Activated naive CD4-positive, alpha-beta T cell treated with anti-CD3 and anti-CD28 coated beads, Interleukin-2, amount 50 U/mL, for 24 hours (primary cell): ENCODE measurements around the gene PEX10.

Experiments used
- H3K27ac Mint-ChIP-seq: one replicate; pipeline ENCODE4 v1.8.0; 2021; ENCODE audit warnings: mild to moderate bottlenecking, mixed read lengths
- H3K27me3 Mint-ChIP-seq: one replicate; pipeline ENCODE4 v1.8.0; 2021; ENCODE audit warnings: mixed read lengths
- H3K36me3 Mint-ChIP-seq: one replicate; pipeline ENCODE4 v1.8.0; 2021; ENCODE audit warnings: mixed read lengths
- H3K4me1 Mint-ChIP-seq: one replicate; pipeline ENCODE4 v1.8.0; 2021; ENCODE audit warnings: mixed read lengths
- H3K4me3 Mint-ChIP-seq: one replicate; pipeline ENCODE4 v1.8.0; 2021; ENCODE audit warnings: mild to moderate bottlenecking, mixed read lengths
- H3K9me3 Mint-ChIP-seq: one replicate; pipeline ENCODE4 v1.8.0; 2021; ENCODE audit warnings: mixed read lengths

The PEX10 gene

DNA sequence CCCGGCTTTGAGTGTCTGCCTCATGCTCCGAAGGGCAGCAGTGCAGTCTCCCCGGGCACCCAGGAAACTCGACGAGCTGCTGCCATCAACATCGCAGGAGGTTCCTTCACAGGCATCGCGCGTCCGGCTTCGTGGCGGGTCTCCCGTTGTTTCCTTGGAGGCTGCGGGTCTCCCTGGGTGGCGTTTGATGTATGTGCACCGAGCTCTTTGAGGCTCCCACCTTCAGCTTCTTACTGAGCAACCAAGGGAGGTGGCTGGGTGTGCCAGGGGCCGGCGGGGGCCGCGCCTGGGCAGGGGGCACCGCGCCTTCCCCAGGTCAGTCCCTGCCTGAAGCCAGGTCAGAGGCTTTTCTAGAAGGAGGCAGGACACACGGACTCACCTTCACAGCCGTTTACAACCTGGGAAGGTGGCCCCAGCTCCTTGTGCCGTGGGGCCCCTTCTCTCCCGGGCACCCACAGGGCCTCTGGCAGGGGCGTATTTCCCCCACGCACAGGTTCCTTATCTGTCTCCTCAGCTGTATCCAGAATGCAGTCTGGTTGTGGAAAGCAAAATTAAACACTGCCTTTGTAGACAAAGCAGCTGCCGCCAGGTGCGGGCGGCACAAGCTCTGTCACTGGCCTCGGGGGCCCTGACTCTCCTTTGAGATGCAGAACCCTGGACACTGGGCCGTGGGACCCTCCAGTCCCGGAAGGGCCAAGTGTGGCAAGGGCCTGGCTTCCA, 21.7 kb upstream of the PEX10 start:
- Mint-ChIP-seq H3K27me3 (no peaks in the 10 kb centered on the region), H3K4me1 (no peaks in the 10 kb centered on the region), H3K27ac (no peak overlapping the region), H3K4me3 (no peak overlapping the region), H3K36me3 (no peaks in the 10 kb centered on the region), H3K9me3 (no peaks in the 10 kb centered on the region)

DNA sequence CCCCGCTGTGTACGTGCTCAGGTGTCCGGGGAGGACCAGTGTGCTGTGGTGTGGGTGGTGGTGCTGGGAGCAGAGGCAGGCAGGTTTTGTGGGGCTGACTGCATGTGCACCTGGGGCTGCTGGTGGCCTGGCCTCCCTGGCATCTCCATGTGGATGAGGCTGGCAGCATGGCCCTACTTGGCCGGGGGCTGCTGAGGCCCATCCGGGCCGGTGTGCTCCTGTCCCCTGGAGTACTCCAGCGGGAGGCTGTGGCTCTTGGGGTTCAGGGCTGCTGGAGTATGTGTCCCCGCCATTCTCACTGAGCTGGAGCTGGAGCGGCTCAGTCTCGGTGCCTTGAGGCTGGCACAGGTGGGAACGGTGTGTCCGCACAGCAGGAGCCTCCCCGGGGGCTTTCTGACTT, 20.8 kb upstream of the PEX10 start:
- H3K4me1 Mint-ChIP-seq, result no peaks in the 10 kb centered on the region
- no peak overlapping the region for H3K4me3 Mint-ChIP-seq
- no peaks in the 10 kb centered on the region for H3K36me3 Mint-ChIP-seq
- no peaks in the 10 kb centered on the region for H3K9me3 Mint-ChIP-seq
- no peak overlapping the region for H3K27ac Mint-ChIP-seq
- no peaks in the 10 kb centered on the region for H3K27me3 Mint-ChIP-seq

DNA sequence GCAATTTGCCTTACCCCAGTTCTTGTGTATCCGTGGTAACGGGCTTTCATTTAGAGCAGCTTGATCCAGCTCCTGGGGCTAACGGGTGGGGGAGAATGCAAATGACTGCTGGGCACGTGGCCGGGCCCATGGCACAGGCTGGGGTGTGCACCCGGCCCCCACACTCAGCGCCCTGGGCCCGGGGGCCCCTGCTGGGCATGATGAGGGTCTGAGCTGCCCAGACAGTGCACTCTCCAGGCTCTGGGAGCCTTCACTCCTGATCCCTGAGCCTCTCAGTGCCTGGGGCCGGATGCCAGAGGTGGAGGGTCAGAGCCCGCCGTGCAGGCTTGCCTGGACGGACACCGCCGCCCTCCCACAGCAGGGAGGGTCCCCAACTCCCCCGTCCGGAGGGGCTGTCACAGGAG, 20.1 kb upstream of the PEX10 start:
- Mint-ChIP-seq H3K27me3 (no peaks in the 10 kb centered on the region), H3K9me3 (no peaks in the 10 kb centered on the region), H3K27ac (no peak overlapping the region), H3K4me1 (no peaks in the 10 kb centered on the region), H3K36me3 (no peaks in the 10 kb centered on the region), H3K4me3 (no peak overlapping the region)

DNA sequence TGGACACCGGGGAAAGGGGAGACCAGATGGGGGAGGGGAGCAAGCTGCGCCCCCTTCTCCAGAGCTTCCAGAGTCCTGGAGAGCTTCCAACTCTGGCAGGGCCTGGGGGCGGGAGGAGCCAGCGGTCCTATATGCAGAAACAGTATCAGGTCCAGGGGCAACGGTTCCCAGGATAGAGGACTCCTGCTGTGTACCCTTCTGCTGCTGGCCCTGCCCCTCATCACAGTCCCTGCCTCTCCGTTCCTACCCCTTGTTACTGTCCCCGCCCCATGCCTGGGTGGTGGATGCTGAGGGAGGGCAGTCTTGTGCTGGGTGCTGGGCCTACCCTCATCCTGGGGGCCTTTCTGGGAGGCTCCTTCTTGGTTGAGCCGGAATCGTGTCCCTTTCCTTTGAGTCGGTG, 19.2 kb upstream of the PEX10 start:
- Mint-ChIP-seq H3K36me3 (no peaks in the 10 kb centered on the region), H3K4me1 (no peaks in the 10 kb centered on the region), H3K4me3 (no peak overlapping the region), H3K27ac (no peak overlapping the region), H3K9me3 (no peaks in the 10 kb centered on the region), H3K27me3 (no peaks in the 10 kb centered on the region)

DNA sequence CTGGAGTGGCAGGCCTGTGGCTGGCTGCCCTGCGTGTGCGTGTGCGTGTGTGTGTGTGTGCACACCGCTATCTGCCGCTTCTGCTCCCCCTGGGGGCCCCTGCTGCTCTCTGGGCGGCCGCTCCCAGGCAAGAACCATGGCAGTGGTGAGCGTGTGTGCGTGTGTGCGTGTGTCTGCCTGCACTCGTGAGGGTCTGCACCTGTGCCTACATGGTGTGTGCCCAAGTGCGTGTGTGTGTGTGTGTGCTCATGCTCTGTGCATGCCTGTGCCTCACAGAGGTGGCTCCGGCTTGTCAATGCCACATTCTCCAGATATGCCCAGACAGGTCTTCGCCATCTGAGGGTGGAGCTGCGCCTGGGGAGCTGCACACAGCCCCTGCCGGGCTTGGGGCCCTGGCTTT, 18.7 kb upstream of the PEX10 start:
- H3K9me3 Mint-ChIP-seq, result no peaks in the 10 kb centered on the region
- no peaks in the 10 kb centered on the region for H3K36me3 Mint-ChIP-seq
- H3K4me1 Mint-ChIP-seq, result no peaks in the 10 kb centered on the region
- H3K27me3 Mint-ChIP-seq, result no peaks in the 10 kb centered on the region
- H3K27ac Mint-ChIP-seq, result no peak overlapping the region
- no peak overlapping the region for H3K4me3 Mint-ChIP-seq

DNA sequence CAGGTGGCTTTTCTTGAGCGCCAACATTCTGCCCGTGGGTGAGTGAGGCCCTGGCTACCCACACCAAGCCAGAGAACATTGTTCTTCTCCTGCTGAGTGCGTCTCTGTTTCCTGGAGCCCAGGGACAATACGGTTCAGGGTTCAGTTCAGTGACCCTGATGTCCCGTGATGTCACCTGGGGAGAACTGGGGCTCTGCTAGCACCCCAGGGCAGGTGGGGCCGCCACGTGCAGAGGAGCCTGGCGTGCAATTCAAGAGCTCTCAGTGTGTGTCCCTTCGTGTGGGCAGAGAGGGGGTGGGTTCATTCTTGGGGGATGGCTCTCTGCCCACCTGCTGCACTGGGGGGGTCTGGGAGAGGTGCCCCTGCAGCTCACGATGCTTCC, 18.2 kb upstream of the PEX10 start:
- Mint-ChIP-seq H3K9me3 (no peaks in the 10 kb centered on the region), H3K27ac (no peak overlapping the region), H3K27me3 (no peaks in the 10 kb centered on the region), H3K36me3 (no peaks in the 10 kb centered on the region), H3K4me3 (no peak overlapping the region), H3K4me1 (no peaks in the 10 kb centered on the region)

- Mint-ChIP-seq H3K27me3 (no peaks in the 10 kb centered on the region), H3K27ac (no peak overlapping the region), H3K36me3 (no peaks in the 10 kb centered on the region), H3K9me3 (no peaks in the 10 kb centered on the region), H3K4me1 (no peaks in the 10 kb centered on the region), H3K4me3 (no peak overlapping the region)
These were observed 17.6 kb upstream of the PEX10 start for GRCh38 chr1:2429780-2430591.

DNA sequence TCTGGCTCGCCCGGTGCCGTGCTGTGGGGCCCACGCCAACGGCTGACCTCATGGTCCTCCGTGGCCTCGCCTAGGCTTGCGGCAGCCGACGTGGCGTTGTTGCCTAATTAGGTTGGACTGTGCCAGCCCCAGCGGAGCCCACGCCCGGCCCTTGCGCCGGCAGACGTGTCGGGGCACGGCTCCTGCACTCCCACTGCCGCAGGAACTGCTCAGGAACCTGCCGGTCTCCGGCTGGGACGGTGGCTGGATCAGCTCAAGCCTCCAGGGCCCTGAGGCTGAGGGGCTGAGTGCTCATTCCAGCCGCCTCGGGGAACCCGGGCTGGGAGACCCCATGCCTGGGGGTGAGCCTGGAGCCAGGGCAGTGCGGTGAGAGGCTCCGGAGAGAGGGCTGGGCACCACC, 16.1 kb upstream of the PEX10 start:
- H3K36me3 Mint-ChIP-seq, result no peaks in the 10 kb centered on the region
- no peak overlapping the region for H3K27ac Mint-ChIP-seq
- no peak overlapping the region for H3K4me3 Mint-ChIP-seq
- no peaks in the 10 kb centered on the region for H3K4me1 Mint-ChIP-seq
- H3K27me3 Mint-ChIP-seq, result no peaks in the 10 kb centered on the region
- H3K9me3 Mint-ChIP-seq, result no peaks in the 10 kb centered on the region

DNA sequence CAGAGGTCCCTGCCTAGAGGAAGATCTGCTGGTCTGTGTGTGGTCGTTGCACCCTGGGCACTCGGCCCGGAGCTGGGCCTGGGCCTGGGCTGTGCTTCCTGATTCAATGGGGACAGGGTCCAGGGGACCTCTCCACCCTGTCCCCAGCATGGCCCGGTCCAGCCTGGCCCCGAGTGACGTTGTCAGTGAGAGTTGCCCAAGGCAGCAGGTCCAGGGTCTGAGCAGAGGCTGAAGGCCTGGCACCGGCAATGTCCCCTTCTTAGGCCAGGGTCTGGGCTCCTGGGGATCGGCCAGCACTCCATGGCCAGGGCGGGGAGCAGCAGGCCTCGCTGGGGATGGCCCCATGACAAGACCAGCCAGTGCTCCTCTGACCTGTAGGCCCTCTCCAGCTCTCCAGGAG, 15.6 kb upstream of the PEX10 start:
- Mint-ChIP-seq H3K9me3 (no peaks in the 10 kb centered on the region), H3K4me1 (no peaks in the 10 kb centered on the region), H3K4me3 (no peak overlapping the region), H3K36me3 (no peaks in the 10 kb centered on the region), H3K27ac (no peak overlapping the region), H3K27me3 (no peaks in the 10 kb centered on the region)

DNA sequence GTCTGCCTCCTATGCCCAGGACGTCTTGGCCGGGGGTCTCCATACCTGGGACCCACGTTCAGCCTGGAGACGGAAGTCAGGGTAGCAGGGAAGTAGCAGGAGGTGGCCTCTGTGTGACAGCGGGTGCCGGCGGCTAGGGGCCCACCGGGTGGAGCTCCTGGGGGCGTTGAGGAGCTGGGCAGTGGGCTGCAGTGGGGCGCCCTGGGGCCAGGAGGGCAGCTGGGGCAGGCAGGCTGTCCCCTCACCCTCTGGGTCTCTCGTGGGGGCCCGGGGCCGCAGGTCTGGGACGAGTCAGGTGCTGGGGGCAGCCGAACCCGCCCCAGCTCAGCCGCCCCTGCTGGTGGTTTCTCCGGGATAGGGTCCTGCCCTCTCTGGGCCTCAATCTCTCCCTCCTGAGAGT, 14.7 kb upstream of the PEX10 start:
- H3K27me3 Mint-ChIP-seq, result no peaks in the 10 kb centered on the region

GRCh38 chr1:2426540-2426939, 14.2 kb upstream of the PEX10 start:
- Mint-ChIP-seq H3K4me1 (no peaks in the 10 kb centered on the region), H3K4me3 (no peak overlapping the region), H3K9me3 (no peaks in the 10 kb centered on the region), H3K27ac (no peak overlapping the region), H3K36me3 (no peaks in the 10 kb centered on the region), H3K27me3 (no peaks in the 10 kb centered on the region)

More for the DNA sequence above, 14.7 kb upstream of the PEX10 start:
- no peaks in the 10 kb centered on the region for H3K9me3 Mint-ChIP-seq
- no peak overlapping the region for H3K4me3 Mint-ChIP-seq
- no peaks in the 10 kb centered on the region for H3K36me3 Mint-ChIP-seq
- no peaks in the 10 kb centered on the region for H3K4me1 Mint-ChIP-seq
- no peak overlapping the region for H3K27ac Mint-ChIP-seq

- H3K36me3 Mint-ChIP-seq, result no peaks in the 10 kb centered on the region
- H3K9me3 Mint-ChIP-seq, result no peaks in the 10 kb centered on the region
- H3K27me3 Mint-ChIP-seq, result no peaks in the 10 kb centered on the region
- no peaks in the 10 kb centered on the region for H3K4me1 Mint-ChIP-seq
- H3K27ac Mint-ChIP-seq, result no peak overlapping the region
- no peak overlapping the region for H3K4me3 Mint-ChIP-seq
These were observed 13.5 kb upstream of the PEX10 start for GRCh38 chr1:2425892-2426291.

DNA sequence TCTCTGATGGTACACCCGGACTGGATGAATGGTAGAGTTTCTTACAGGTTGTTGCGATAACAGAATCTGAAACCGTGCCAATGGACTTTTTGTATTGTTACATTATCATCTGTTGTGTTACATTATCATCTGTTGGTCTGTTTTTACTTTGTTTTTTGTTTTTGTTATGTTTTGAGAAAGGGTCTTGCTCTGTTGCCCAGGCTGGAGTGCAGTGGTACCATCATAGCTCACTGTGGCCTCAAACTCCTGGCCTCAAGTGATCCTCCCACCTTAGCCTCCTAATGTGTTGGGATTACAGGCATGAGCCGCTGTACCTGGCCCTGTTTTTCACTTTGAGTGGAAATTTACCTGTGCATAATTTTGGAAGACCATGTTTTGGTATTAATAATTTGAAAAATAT, 10.2 kb upstream of the PEX10 start:
- H3K27me3 Mint-ChIP-seq, result no peaks in the 10 kb centered on the region

DNA sequence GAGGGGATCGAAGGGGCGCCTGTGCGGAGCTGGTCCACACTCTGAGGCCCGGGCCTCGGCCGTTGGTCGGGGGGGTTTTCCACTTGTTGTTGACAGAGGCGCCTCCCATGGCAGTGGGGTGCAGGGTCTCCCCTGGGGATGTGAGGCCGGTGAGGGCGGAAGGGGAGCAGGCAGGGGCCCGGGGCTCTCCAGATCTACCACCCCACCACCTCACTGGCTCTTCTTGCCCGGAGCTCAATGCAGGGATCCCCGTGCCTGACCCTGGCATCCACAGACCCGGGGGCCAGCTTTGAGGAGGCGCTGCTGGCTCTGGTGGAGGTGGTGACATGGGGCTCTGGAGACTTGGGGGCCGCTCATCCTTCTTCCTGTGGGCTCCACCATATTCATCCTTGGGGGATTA, 7.1 kb upstream of the PEX10 start:
- Mint-ChIP-seq H3K27me3 (no peaks in the 10 kb centered on the region), H3K4me3 (no peak overlapping the region), H3K27ac (no peak overlapping the region), H3K36me3 (no peaks in the 10 kb centered on the region), H3K9me3 (no peaks in the 10 kb centered on the region), H3K4me1 (peaks cover 27% of the 10 kb centered on the region)

More for the DNA sequence above, 10.2 kb upstream of the PEX10 start:
- H3K27ac Mint-ChIP-seq, result no peak overlapping the region
- no peak overlapping the region for H3K4me3 Mint-ChIP-seq
- H3K9me3 Mint-ChIP-seq, result no peaks in the 10 kb centered on the region
- no peaks in the 10 kb centered on the region for H3K36me3 Mint-ChIP-seq
- no peaks in the 10 kb centered on the region for H3K4me1 Mint-ChIP-seq

DNA sequence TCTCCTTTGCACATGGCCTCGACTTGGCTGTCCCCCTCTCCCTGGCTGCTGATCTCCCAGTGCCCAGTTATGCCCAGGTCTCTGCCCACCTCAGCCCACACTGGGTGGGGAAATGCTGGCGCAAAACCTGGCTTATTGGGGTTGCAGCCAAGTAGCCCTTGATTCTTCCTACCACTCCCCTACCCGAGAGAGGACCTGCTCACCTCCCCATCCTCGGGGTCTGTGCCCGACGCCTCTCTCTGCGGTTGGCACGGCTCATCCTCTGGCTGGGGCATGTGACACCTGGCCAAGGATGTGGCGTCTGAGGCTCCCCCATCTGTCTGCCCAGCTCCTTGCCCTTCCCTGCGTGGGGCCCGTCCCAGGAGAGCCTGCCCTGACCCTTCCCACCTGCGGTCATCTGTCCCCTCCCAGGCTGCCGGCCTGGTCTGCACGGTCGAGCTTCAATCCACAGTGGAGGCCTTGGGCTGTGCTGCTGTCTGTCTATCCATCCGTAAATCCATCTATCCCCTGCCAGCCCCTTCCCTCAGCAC, 6.5 kb upstream of the PEX10 start:
- Mint-ChIP-seq H3K36me3 (no peaks in the 10 kb centered on the region), H3K4me3 (no peak overlapping the region), H3K27me3 (no peaks in the 10 kb centered on the region), H3K27ac (peak overlapping the region; percentile 46), H3K4me1 (peaks cover 32% of the 10 kb centered on the region), H3K9me3 (no peaks in the 10 kb centered on the region)

DNA sequence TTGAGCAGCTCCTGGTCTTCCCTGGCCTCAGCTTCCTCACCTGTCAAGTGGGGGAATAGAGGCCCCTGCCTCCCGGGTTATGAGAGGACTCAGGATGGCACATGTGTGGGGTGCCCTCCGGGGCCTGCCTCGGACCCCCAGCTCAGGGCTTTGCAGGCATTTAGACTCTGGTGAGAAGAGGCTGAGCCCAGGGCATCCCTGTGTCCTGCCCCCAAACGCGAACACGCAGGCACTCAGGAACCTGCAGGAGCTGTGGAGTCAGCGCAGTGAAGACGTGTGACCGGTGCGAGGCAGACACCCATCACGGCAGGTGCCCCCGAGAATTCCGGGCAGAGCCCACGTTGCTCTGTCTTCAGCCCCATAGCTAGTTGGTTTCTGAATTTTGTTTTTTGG, 5.5 kb upstream of the PEX10 start:
- Mint-ChIP-seq H3K4me3 (no peak overlapping the region), H3K4me1 (peaks cover 32% of the 10 kb centered on the region), H3K27me3 (no peaks in the 10 kb centered on the region), H3K36me3 (no peaks in the 10 kb centered on the region), H3K9me3 (no peaks in the 10 kb centered on the region), H3K27ac (no peak overlapping the region)
